AG04450 (cell line): ENCODE data around the gene CCL16. TPM values are rescaled to one million over a fixed set of nuclear protein-coding genes. Genes with fewer than 3 reads are reported as not detected.

Source experiments
- CTCF ChIA-PET: fragments of 300-600, 350-600 bp; formaldehyde crosslinking; extraction: SDS; loops from one replicate; lab custom pipeline; 2022; ENCODE audit warnings: antibody characterized with exemption, inconsistent platforms; lab: Charles Lee
- POLR2A ChIA-PET: fragments of 350-600 bp; formaldehyde crosslinking; extraction: SDS; loops from one replicate; lab custom pipeline; 2021; ENCODE audit warnings: antibody characterized with exemption, inconsistent platforms; lab: Yijun Ruan, JAX
- DNase-seq: peaks from one replicate; pipeline ENCODE4 v3.0.0-alpha.2; 2011; ENCODE audit warnings: low read depth, low spot score
- H3K27ac ChIP-seq: one replicate; pipeline ENCODE4 v1.5.1; 2012; ENCODE audit warnings: low read depth, low read length, control low read depth
- H3K27me3 ChIP-seq: one replicate; pipeline ENCODE4 v1.6.0; 2012; ENCODE audit warnings: low read length; ENCODE audit not compliant: control insufficient read depth, insufficient read depth
- H3K4me3 ChIP-seq: 2 replicates; pipeline ENCODE4 v1.5.1; 2011; ENCODE audit warnings: mild to moderate bottlenecking, low read depth, low read length, control low read depth
- H3K9me3 ChIP-seq: 2 replicates; pipeline ENCODE4 v1.5.1; 2012; ENCODE audit warnings: low read length; ENCODE audit not compliant: control insufficient read depth, insufficient read depth
- CTCF ChIP-seq: IDR thresholded peaks from 2 replicates; pipeline ENCODE4 v1.5.1; 2011; ENCODE audit warnings: low read depth, low read length, control low read depth, inconsistent platforms
- polyA plus RNA-seq: library from polyadenylated mRNA; depleted of rRNA; stranded (reverse); fragments of >200 nt; gene quantifications from 2 replicates; pipeline ENCODE4 v1.2.3, GENCODE V29; 2011

Gene CCL16
- polyA plus RNA-seq, 1 experiment: not detected

DNA sequence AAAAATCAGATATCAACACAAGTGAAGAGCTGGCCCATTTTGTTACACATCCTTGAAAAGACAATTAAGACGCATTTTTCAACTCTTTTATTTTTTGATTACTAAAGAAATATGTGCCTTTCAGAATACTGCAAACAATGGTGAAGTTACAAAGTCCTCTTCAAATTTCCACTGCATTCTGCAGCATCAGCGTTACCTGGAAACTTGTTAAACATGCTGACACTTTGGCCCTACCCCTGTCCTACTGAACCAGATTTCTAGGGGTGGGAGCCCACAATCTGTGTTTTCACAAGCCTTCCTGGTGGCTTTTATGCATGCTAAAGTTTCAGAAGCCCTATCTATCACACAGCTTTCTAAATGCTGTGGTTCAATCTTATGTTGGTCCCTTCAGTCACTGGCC is 9.8 kb upstream of the CCL16 start:
- no peak overlapping the region for H3K27ac ChIP-seq
- no peaks in the 10 kb centered on the region for H3K27me3 ChIP-seq
- ChIA-PET POLR2A (no interaction called here), CTCF (no interaction called here)
- no peak for TF ChIP-seq CTCF
- no peaks in the 10 kb centered on the region for H3K9me3 ChIP-seq
- no peak for DNase-seq
- H3K4me3 ChIP-seq: no peak overlapping the region

DNA sequence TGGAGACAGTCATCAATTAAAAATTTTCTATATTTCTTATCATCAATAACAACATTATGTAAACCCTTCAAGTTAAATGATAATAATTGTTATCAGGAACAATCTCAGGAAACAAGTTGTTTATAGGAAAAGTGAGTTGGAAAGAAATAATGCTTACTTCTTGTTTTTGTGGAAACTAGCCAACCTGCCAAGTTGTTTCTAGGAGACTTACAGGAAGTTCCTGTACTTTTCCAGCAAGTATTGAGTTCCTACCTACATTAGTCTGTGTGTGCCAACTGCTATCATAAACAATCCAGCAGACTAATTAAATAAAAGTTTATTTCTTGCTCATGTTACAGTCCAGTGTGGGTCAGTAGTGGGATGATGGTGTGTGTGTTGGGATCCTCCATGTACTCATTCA is 6.9 kb upstream of the CCL16 start:
- H3K27me3 ChIP-seq: no peaks in the 10 kb centered on the region
- no peak overlapping the region for H3K4me3 ChIP-seq
- no peaks in the 10 kb centered on the region for H3K9me3 ChIP-seq
- CTCF ChIA-PET: no interaction called here
- no peak for TF ChIP-seq CTCF
- no peak for DNase-seq
- H3K27ac ChIP-seq: no peak overlapping the region
- POLR2A ChIA-PET: no interaction called here

DNA sequence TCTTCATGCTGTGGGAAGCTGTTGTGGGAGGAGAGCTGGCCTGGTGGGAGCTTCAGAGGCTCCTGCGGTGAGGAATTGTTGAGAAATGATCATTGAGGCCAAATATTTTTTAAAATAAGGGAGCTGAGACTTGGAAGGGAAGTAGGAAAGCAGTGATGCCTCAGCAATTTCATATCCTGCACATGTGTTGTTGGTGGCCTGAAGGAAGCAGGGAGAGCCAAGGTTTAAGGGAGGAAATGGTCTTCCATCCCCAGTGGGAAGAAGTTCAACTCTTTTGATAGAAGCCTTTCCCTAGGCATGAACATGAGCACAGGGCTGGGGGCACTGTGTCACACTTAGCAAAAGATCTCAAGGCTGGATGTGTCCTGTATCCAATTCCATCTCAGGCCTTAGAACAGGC is 5.3 kb upstream of the CCL16 start, which contains the start of gene CCL14:
Gene CCL14, minus strand, starts transcription at position 87 of the 400 bp plus-strand sequence. Its CDS starts 80 bp downstream, at position 7.
- Histone ChIP-seq H3K9me3 (no peaks in the 10 kb centered on the region), H3K4me3 (no peak within 1 kb of the TSS), H3K27ac (no peak within 1 kb of the TSS), H3K27me3 (no peaks in the 10 kb centered on the region)
- no peak for DNase-seq
- ChIA-PET CTCF (interaction anchor here (1.1 kb wide), 1 partner anchor 86 kb away, joined by 3 read pairs; no protein-coding TSS in a partner anchor), POLR2A (no interaction called here)
- no peak for TF ChIP-seq CTCF

DNA sequence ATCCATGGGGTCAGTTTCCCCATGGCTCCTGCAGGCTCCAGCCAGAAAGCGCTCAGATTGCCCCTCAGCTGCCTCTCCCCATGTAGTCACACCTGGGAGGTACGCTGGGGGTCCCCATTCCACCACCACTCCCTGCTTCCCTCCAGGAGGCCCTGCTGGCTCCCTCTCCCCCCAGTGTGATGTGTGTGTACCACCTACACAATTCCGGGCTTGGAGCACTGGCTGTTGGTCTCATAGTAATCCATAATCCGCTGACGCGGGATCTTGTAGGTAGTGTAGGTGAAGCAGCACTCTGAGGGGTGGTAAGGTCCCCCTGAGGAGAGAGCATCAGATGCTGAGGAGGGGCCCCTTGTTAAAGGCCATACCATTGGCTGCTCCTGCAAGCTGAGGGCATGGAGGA is 2.8 kb upstream of the CCL16 start:
- no peak for DNase-seq
- Histone ChIP-seq H3K27me3 (no peaks in the 10 kb centered on the region), H3K27ac (no peak overlapping the region), H3K4me3 (no peak overlapping the region), H3K9me3 (no peaks in the 10 kb centered on the region)
- CTCF ChIA-PET: interaction anchor here (1.0 kb wide), 1 partner anchor 15 kb away, joined by 3 read pairs; no protein-coding TSS in a partner anchor
- POLR2A ChIA-PET: no interaction called here
- TF ChIP-seq CTCF: no peak

- TF ChIP-seq CTCF: no peak
- CTCF ChIA-PET: interaction anchor here (1.0 to 1.5 kb wide), 2 partner anchors 13 to 167 kb away, joined by 5 read pairs; no protein-coding TSS in a partner anchor
Observed at GRCh38 chr17:35982409-35983191, 1.3 kb upstream of the CCL16 start.

More at GRCh38 chr17:35982409-35983191, 1.3 kb upstream of the CCL16 start:
- Histone ChIP-seq H3K27ac (no peak overlapping the region), H3K9me3 (no peaks in the 10 kb centered on the region), H3K4me3 (no peak overlapping the region), H3K27me3 (no peaks in the 10 kb centered on the region)
- no peak for DNase-seq
- POLR2A ChIA-PET: no interaction called here
